Stimulated activated naive CD8-positive, alpha-beta T cell treated with anti-CD3 and anti-CD28 coated beads, Interleukin-15, Interleukin-2, amounts not matched to agents 100 ng/mL and 50 ng/mL, for 24 hours (primary cell): ENCODE data around the gene ITPR2.

Experiments used
- H3K27ac Mint-ChIP-seq: one replicate; pipeline ENCODE4 v1.8.0; 2021; ENCODE audit warnings: mild to moderate bottlenecking, mixed read lengths
- H3K27me3 Mint-ChIP-seq: one replicate; pipeline ENCODE4 v1.8.0; 2021; ENCODE audit warnings: mixed read lengths
- H3K36me3 Mint-ChIP-seq: one replicate; pipeline ENCODE4 v1.8.0; 2021; ENCODE audit warnings: low read depth, mixed read lengths
- H3K4me1 Mint-ChIP-seq: one replicate; pipeline ENCODE4 v1.8.0; 2021; ENCODE audit warnings: low read depth, mixed read lengths
- H3K4me3 Mint-ChIP-seq: one replicate; pipeline ENCODE4 v1.8.0; 2021; ENCODE audit warnings: mild to moderate bottlenecking, mixed read lengths
- H3K9me3 Mint-ChIP-seq: one replicate; pipeline ENCODE4 v1.8.0; 2021; ENCODE audit warnings: mixed read lengths

ITPR2 gene

GRCh38 chr12:26857465-26858176 is 24.6 kb upstream of the ITPR2 start:
- H3K4me1 Mint-ChIP-seq: no peaks in the 10 kb centered on the region
- H3K36me3 Mint-ChIP-seq: no peaks in the 10 kb centered on the region
- H3K4me3 Mint-ChIP-seq: no peak overlapping the region
- no peaks in the 10 kb centered on the region for H3K9me3 Mint-ChIP-seq
- H3K27me3 Mint-ChIP-seq: no peaks in the 10 kb centered on the region
- H3K27ac Mint-ChIP-seq: no peak overlapping the region

GRCh38 chr12:26855337-26855736 is 22.3 kb upstream of the ITPR2 start:
- Mint-ChIP-seq H3K4me3 (no peak overlapping the region), H3K36me3 (no peaks in the 10 kb centered on the region), H3K9me3 (no peaks in the 10 kb centered on the region), H3K27ac (no peak overlapping the region), H3K27me3 (no peaks in the 10 kb centered on the region), H3K4me1 (no peaks in the 10 kb centered on the region)

DNA sequence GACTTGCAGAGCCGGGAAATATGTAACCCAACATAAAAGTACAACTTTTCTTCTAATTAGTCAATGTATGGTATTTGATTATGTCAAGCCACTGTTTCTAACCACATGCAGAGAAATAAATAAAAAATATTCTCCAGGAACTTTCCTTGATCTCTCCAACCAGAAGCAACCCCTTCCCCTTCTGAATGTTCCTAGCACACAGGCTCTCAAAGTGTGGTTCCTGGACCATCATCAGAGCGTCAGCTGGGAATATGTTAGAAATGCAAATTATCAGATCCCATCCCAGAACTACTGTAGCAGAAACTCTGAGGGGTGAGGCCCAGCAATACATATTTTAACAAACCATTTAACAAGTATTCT is 21.0 kb upstream of the ITPR2 start:
- H3K27me3 Mint-ChIP-seq: peaks cover 3% of the 10 kb centered on the region
- H3K4me3 Mint-ChIP-seq: no peak overlapping the region
- no peak overlapping the region for H3K27ac Mint-ChIP-seq
- no peaks in the 10 kb centered on the region for H3K36me3 Mint-ChIP-seq
- no peaks in the 10 kb centered on the region for H3K4me1 Mint-ChIP-seq
- no peaks in the 10 kb centered on the region for H3K9me3 Mint-ChIP-seq

GRCh38 chr12:26853303-26854030 is 20.5 kb upstream of the ITPR2 start:
- no peak overlapping the region for H3K4me3 Mint-ChIP-seq
- H3K36me3 Mint-ChIP-seq: no peaks in the 10 kb centered on the region
- no peak overlapping the region for H3K27ac Mint-ChIP-seq
- H3K27me3 Mint-ChIP-seq: peaks cover 4% of the 10 kb centered on the region
- no peaks in the 10 kb centered on the region for H3K4me1 Mint-ChIP-seq
- H3K9me3 Mint-ChIP-seq: no peaks in the 10 kb centered on the region

- Mint-ChIP-seq H3K4me3 (no peak overlapping the region), H3K9me3 (no peaks in the 10 kb centered on the region), H3K36me3 (no peaks in the 10 kb centered on the region), H3K4me1 (peaks cover 5% of the 10 kb centered on the region), H3K27me3 (peaks cover 7% of the 10 kb centered on the region), H3K27ac (no peak overlapping the region)
These were observed 18.2 kb upstream of the ITPR2 start for GRCh38 chr12:26851031-26851809.

DNA sequence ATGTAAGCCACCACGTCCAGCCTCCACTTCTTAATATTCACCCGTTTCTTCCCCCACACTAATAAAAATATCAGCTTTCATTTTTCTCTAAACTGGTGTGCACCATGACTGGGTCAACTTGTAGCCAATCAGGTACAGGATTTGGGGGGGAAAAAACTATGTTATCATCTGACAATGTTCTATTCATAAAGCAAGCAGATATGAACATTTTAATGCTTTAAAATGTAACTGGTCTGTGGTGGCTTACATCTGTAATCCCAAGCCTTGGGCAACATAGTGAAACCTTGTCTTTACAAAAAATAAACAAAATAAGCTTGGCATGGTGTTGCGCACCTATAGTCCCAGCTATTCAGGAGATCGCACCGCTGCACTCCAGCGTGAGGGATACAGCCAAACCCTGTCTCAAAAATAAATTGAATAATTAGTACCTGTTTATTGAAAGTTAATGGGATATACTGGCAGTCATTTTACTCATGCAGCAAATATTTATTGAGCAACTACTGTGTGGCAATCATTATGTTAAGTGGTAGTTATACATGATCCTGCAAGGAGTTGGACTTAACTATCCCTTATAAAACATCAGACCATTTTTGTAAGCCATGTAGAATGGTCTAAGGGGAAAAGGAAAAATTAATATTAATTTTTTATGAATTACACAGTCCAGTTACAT is 15.3 kb upstream of the ITPR2 start:
- peaks cover 12% of the 10 kb centered on the region for H3K27me3 Mint-ChIP-seq
- no peaks in the 10 kb centered on the region for H3K9me3 Mint-ChIP-seq
- no peak overlapping the region for H3K27ac Mint-ChIP-seq
- H3K36me3 Mint-ChIP-seq: no peaks in the 10 kb centered on the region
- H3K4me3 Mint-ChIP-seq: no peak overlapping the region
- H3K4me1 Mint-ChIP-seq: peaks cover 5% of the 10 kb centered on the region

DNA sequence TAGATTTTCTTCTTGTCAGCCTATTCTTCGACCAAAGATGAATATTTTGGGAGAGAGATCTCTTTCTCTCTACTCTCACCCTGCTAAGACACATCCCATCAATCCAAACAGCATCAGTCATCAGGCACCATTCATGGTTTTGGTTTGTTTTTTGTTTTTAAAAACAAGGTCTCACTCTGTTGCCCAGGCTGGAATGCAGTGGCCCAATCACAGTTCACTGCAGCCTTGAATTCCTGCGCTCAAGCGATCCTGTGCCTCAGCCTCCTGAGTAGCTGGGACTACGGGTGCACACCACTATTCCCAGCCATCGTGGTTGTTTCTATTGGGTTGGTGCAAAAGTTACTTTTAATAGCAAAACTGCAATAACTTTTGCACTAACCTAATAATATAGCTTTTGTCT is 14.4 kb upstream of the ITPR2 start:
- Mint-ChIP-seq H3K36me3 (no peaks in the 10 kb centered on the region), H3K9me3 (no peaks in the 10 kb centered on the region), H3K4me1 (peaks cover 5% of the 10 kb centered on the region), H3K27me3 (peaks cover 12% of the 10 kb centered on the region), H3K4me3 (no peak overlapping the region), H3K27ac (no peak overlapping the region)

DNA sequence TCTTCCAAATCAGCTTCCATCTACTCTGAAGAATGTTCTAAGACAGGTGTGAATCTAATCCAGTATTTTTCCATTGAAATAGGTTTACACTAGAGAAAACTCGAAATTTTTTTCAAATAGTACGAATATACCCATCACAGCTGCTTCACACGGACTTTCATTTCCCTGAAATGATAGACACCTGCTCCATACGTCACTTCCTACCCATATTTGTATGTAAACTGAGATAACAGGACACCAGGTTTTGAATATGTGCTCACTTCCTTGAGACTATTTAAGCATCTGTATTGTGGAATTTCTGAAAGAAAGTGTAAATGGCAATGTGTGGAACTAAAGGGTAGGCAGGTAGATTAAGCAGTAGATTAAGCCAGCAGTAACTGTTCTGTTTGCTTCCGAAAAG is 13.4 kb upstream of the ITPR2 start:
- H3K27ac Mint-ChIP-seq: no peak overlapping the region
- peaks cover 12% of the 10 kb centered on the region for H3K27me3 Mint-ChIP-seq
- H3K4me1 Mint-ChIP-seq: peaks cover 5% of the 10 kb centered on the region
- H3K36me3 Mint-ChIP-seq: no peaks in the 10 kb centered on the region
- no peaks in the 10 kb centered on the region for H3K9me3 Mint-ChIP-seq
- no peak overlapping the region for H3K4me3 Mint-ChIP-seq

DNA sequence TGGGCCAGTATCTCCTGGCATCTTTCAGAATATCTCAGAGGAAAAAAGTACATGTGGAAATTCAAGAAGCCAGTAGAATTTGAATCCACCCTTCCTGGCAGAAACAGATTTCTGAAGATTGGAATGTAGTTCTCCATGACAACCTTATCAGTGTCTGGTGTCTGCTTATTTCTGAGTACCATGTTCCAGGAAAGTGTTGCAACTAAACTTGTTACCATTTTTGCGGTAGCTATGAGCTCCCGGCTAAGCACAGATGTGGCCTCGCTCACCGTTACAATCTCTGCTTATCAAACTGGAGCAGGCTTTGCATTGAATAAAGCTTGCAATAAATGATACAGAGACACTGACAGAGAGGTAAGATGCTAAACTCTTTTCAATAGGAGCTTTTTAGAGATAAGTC is 13.0 kb upstream of the ITPR2 start:
- Mint-ChIP-seq H3K4me3 (no peak overlapping the region), H3K27me3 (peaks cover 12% of the 10 kb centered on the region), H3K27ac (no peak overlapping the region), H3K4me1 (peaks cover 5% of the 10 kb centered on the region), H3K36me3 (no peaks in the 10 kb centered on the region), H3K9me3 (no peaks in the 10 kb centered on the region)

- Mint-ChIP-seq H3K27ac (no peak overlapping the region), H3K36me3 (no peaks in the 10 kb centered on the region), H3K27me3 (peaks cover 12% of the 10 kb centered on the region), H3K4me3 (no peak overlapping the region), H3K9me3 (no peaks in the 10 kb centered on the region), H3K4me1 (peaks cover 5% of the 10 kb centered on the region)
These were observed 12.2 kb upstream of the ITPR2 start for GRCh38 chr12:26845057-26845666.

DNA sequence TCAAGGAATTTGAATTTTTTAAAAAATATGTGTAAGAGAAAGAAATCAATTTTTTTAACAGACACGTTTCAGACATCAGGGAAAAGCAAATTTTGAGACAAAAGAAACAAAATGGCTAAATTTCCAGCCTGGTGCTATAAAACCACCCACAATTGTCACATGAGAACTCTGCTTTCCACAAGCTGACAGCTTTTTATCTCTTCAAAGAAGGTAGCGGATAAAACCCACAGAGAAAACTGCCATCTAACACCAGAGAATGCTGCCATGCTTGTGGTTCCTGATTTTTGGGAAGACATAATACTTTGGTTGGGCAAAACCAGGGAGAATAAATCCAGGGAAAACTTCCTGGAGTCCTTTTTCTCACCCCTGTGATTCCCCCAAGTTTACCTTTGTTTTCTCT is 10.3 kb upstream of the ITPR2 start:
- no peaks in the 10 kb centered on the region for H3K36me3 Mint-ChIP-seq
- no peaks in the 10 kb centered on the region for H3K9me3 Mint-ChIP-seq
- H3K4me1 Mint-ChIP-seq: peaks cover 5% of the 10 kb centered on the region
- H3K27me3 Mint-ChIP-seq: peaks cover 8% of the 10 kb centered on the region
- H3K4me3 Mint-ChIP-seq: no peak overlapping the region
- no peak overlapping the region for H3K27ac Mint-ChIP-seq

DNA sequence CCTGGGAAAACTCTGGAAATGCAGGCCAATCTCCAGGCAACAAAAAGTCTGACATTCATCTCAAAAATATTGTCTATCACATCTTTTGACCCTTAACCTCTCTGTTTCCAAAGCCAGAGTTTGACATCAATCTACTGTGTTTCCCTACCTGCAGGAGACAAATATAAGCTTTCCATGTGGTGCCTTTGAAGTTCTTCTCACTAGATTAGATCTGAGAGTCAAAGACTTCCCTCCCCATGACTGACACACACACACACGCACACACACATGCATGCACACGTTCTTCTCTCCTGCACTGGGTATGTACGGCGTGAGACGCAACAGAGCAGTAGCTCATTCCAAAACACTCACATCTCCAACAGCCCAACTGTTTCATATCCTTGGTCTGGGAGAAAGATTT is 8.1 kb upstream of the ITPR2 start:
- Mint-ChIP-seq H3K4me1 (no peaks in the 10 kb centered on the region), H3K27me3 (peaks cover 5% of the 10 kb centered on the region), H3K36me3 (no peaks in the 10 kb centered on the region), H3K27ac (no peak overlapping the region), H3K9me3 (no peaks in the 10 kb centered on the region), H3K4me3 (no peak overlapping the region)

DNA sequence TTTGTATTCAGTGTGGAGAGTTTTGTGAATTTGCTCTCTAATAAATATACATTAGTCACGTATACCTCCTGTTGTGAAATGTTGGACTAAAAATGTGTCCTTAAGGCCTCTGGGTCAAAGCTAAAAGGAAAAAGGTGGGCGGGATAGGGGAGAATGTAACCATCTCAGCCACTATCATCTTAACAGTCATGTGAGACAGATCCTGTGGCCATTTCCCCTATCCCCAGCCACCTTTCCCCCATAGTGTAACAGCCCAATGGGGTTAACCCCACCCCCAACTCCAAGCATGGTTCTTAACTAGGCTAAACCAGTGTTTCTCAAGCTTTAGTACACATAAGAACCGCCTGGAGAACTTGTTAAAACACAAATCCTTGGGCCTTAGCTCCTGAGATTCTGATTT is 6.5 kb upstream of the ITPR2 start:
- H3K9me3 Mint-ChIP-seq: no peaks in the 10 kb centered on the region
- H3K27ac Mint-ChIP-seq: no peak overlapping the region
- H3K4me3 Mint-ChIP-seq: no peak overlapping the region
- no peaks in the 10 kb centered on the region for H3K36me3 Mint-ChIP-seq
- no peaks in the 10 kb centered on the region for H3K27me3 Mint-ChIP-seq
- no peaks in the 10 kb centered on the region for H3K4me1 Mint-ChIP-seq

DNA sequence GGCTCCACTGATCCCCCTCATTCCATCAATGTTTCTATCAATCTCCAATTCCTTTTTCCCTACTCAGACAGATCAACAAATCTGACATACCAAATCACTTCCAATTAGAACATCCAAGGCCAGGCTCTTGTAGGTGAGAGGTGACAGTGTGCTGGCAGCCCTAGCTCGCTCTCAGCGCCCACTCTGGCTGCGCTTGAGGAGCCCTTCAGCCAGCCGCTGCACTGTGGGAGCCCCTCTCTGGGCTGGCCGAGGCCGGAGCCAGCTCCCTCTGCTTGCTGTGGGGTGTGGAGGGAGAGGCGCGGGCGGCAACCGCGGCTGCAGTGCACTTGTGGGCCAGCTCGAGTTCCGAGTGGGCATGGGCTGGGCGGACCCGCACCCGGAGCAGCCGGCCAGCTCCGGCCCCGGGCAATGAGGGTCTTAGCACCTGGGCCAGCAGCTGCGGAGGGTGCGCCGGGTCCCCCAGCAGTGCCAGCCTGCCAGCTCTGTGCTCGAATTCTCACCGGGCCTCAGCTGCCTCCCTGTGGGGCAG is 6.0 kb upstream of the ITPR2 start:
- Mint-ChIP-seq H3K27ac (no peak overlapping the region), H3K27me3 (no peaks in the 10 kb centered on the region), H3K4me3 (no peak overlapping the region), H3K9me3 (no peaks in the 10 kb centered on the region), H3K36me3 (no peaks in the 10 kb centered on the region), H3K4me1 (peaks cover 3% of the 10 kb centered on the region)
